HG03103 (cell line): ENCODE data around the gene PADI2.

Source experiments
- ATAC-seq: cut with Tn5 transposase; IDR thresholded peaks from one replicate; pipeline ENCODE4 v1.9.1; 2021; ENCODE audit warnings: low read depth; ENCODE audit not compliant: unreplicated experiment

PADI2 gene

GRCh38 chr1:17059391-17060305 is 59.6 kb downstream of the PADI2 start:
- no peak for ATAC-seq

GRCh38 chr1:17056551-17056950 is 62.7 kb downstream of the PADI2 start:
- ATAC-seq: no peak

- no peak for ATAC-seq
Observed at GRCh38 chr1:17055801-17056200, 63.5 kb downstream of the PADI2 start.

- peak; percentile 91 for ATAC-seq
Observed at GRCh38 chr1:17053685-17054410, 65.4 kb downstream of the PADI2 start, which contains the start of gene SDHB. Gene SDHB (minus strand): TSS chr1:17054032. CDS start chr1:17054019, 13 bp downstream.

GRCh38 chr1:17053086-17053684 is 66.1 kb downstream of the PADI2 start:
- no peak for ATAC-seq

- no peak for ATAC-seq
Observed at GRCh38 chr1:17052641-17053040, 66.6 kb downstream of the PADI2 start.

GRCh38 chr1:17052038-17052437 is 67.2 kb downstream of the PADI2 start:
- ATAC-seq: no peak

- ATAC-seq: no peak
Observed at GRCh38 chr1:17047924-17048323, 71.3 kb downstream of the PADI2 start.

- ATAC-seq: no peak
Observed at GRCh38 chr1:17046334-17046657, 73.0 kb downstream of the PADI2 start.

- no peak for ATAC-seq
Observed at GRCh38 chr1:17045634-17046333, 73.5 kb downstream of the PADI2 start.

GRCh38 chr1:17045150-17045549 is 74.1 kb downstream of the PADI2 start:
- no peak for ATAC-seq

- no peak for ATAC-seq
Observed at GRCh38 chr1:17043676-17044075, 75.6 kb downstream of the PADI2 start.

GRCh38 chr1:17040135-17040534 is 79.1 kb downstream of the PADI2 start:
- ATAC-seq: no peak

- no peak for ATAC-seq
Observed at GRCh38 chr1:17039522-17039921, 79.7 kb downstream of the PADI2 start.

- no peak for ATAC-seq
Observed at GRCh38 chr1:17033481-17033880, 85.8 kb downstream of the PADI2 start.

GRCh38 chr1:17032741-17033140 is 86.5 kb downstream of the PADI2 start:
- ATAC-seq: no peak

- ATAC-seq: no peak
Observed at GRCh38 chr1:17031436-17031835, 87.8 kb downstream of the PADI2 start.

GRCh38 chr1:17030206-17030605 is 89.0 kb downstream of the PADI2 start:
- ATAC-seq: no peak

GRCh38 chr1:17028662-17029188 is 90.5 kb downstream of the PADI2 start:
- no peak for ATAC-seq

GRCh38 chr1:17027900-17028299 is 91.4 kb downstream of the PADI2 start:
- no peak for ATAC-seq

- no peak for ATAC-seq
Observed at GRCh38 chr1:17027403-17027802, 91.8 kb downstream of the PADI2 start.
